Panc1 (cell line): ENCODE data around the gene PDS5B. TPM values are rescaled to one million over a fixed set of nuclear protein-coding genes. Genes with fewer than 3 reads are reported as not detected.

Experiments
- ATAC-seq: fragments of 200-7000 bp; cut with Tn5 transposase; 2 replicates; pipeline ENCODE4 v1.9.1; 2020; ENCODE audit warnings: mild to moderate bottlenecking, moderate library complexity
- BruUV-seq: library from RNA; stranded (reverse); fragments of 400-500 nt; replicated peaks from 2 replicates; lab custom pipeline; 2021; lab: Mats Ljungman, UMichigan
- CTCF ChIA-PET: fragments of 300-600 bp; sonication (Branson Sonifier 250); formaldehyde crosslinking; loops from one replicate; lab custom pipeline; 2022; ENCODE audit warnings: antibody characterized with exemption; lab: Charles Lee
- POLR2A ChIA-PET: fragments of 300-600 bp; sonication (Branson Sonifier 250); formaldehyde crosslinking; loops from one replicate; lab custom pipeline; 2022; ENCODE audit warnings: antibody characterized with exemption; lab: Charles Lee
- DNase-seq: peaks from one replicate; pipeline ENCODE4 v3.0.0-alpha.2; 2010; ENCODE audit warnings: low read depth, low spot score
- H3K27ac ChIP-seq: 2 replicates; pipeline ENCODE4 v1.5.1; 2011; ENCODE audit warnings: mild to moderate bottlenecking, low read length, inconsistent platforms
- H3K27me3 ChIP-seq: fragments of 200-500 bp; sonication (Bioruptor generic); 2 replicates; pipeline ENCODE4 v1.6.0; 2014; ENCODE audit warnings: low read length, inconsistent platforms; ENCODE audit not compliant: control insufficient read depth, insufficient read depth
- H3K36me3 ChIP-seq: fragments of 200-500 bp; sonication (Bioruptor generic); 2 replicates; pipeline ENCODE4 v1.5.1; 2014; ENCODE audit warnings: inconsistent platforms, mild to moderate bottlenecking, low read length, moderate library complexity; ENCODE audit not compliant: control insufficient read depth, insufficient read depth
- H3K4me1 ChIP-seq: 2 replicates; pipeline ENCODE4 v1.5.1; 2011; ENCODE audit warnings: inconsistent platforms, mild to moderate bottlenecking, low read length, moderate library complexity; ENCODE audit not compliant: control insufficient read depth, insufficient read depth
- H3K4me3 ChIP-seq, 2 experiments: 2 replicates each; pipeline ENCODE4 v1.5.1; 2011 to 2012; ENCODE audit warnings: low read depth in 2 of 2, low read length in 2 of 2, mild to moderate bottlenecking in 2 of 2, inconsistent platforms in 1 of 2, moderate library complexity in 1 of 2
- H3K9me3 ChIP-seq: fragments of 200-500 bp; sonication (Bioruptor generic); 2 replicates; pipeline ENCODE4 v1.5.1; 2014; ENCODE audit warnings: low read depth, mild to moderate bottlenecking, inconsistent platforms, low read length, moderate library complexity; ENCODE audit not compliant: control insufficient read depth, insufficient read depth
- POLR2AphosphoS5 ChIP-seq: IDR thresholded peaks from 2 replicates; pipeline ENCODE4 v1.6.1; 2012; ENCODE audit warnings: mild to moderate bottlenecking, low read depth, low read length, moderate library complexity
- SIN3A ChIP-seq: IDR thresholded peaks from 2 replicates; pipeline ENCODE4 v1.6.1; 2012; ENCODE audit warnings: low read depth, mild to moderate bottlenecking, low read length, moderate library complexity, borderline replicate concordance; ENCODE audit not compliant: insufficient read depth
- TCF7L2 ChIP-seq: IDR thresholded peaks from 2 replicates; pipeline ENCODE4 v1.6.1; 2011; ENCODE audit warnings: mild to moderate bottlenecking, low read depth, low read length, inconsistent platforms
- in situ Hi-C: cut with HindIII; loops from 2 replicates; pipeline ENCODE4 v1.10.0; 2016; ENCODE audit warnings: low sequenced_read_pairs, low pct_unique_long_range_greater_than_20kb
- intact Hi-C: fragments of 100-400 bp; cut with micrococcal nuclease; formaldehyde crosslinking; loops from one replicate; pipeline ENCODE4 v1.10.0; 2022; ENCODE audit not compliant: unreplicated experiment
- total RNA-seq: library from RNA; stranded (reverse); gene quantifications from one replicate; pipeline ENCODE4 v1.2.1, GENCODE V29; 2021; ENCODE audit not compliant: unreplicated experiment
- TF ChIP-seq, protein P1 (sequence below), 2 experiments: IDR thresholded peaks; 2 replicates each; pipeline ENCODE4 v1.6.1; 2011 to 2012; ENCODE audit warnings: low read depth in 2 of 2, control low read depth in 1 of 2, low read length in 1 of 2, mild to moderate bottlenecking in 1 of 2, moderate library complexity in 1 of 2; ENCODE audit not compliant: insufficient read depth in 1 of 2
- TF ChIP-seq, protein P2 (sequence below): fragments of 450-650 bp; IDR thresholded peaks from 2 replicates; pipeline ENCODE4 v1.5.1; 2017; ENCODE audit warnings: mild to moderate bottlenecking

PDS5B gene
- total RNA-seq, 1 experiment from 2014 or later, result 33.9 TPM

DNA sequence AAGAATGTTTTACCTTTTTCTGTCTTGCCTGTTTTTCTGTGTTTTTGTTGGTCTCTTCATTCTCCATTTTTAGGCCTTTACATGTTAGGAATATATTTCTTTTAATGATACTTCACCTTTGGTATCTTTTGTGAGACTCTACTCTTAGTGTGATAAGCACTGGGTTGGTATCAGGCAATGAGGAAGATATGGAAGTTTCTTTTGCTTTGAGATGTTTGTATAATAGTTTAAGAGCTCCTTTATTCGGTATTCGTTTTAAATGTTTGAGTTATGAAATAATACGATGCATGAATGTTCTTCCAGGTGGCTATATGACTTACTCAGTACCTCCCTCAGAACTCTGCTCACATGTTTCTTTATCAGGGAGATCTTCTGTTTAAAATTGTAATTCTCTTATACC lies 144.8 kb downstream of the PDS5B start:
- POLR2A ChIA-PET, result no interaction called here
- no TSS peak for BruUV-seq
- Histone ChIP-seq H3K4me1 (no peaks in the 10 kb centered on the region), H3K4me3 (no peak overlapping the region), H3K36me3 (no peaks in the 10 kb centered on the region), H3K27me3 (no peaks in the 10 kb centered on the region), H3K9me3 (no peaks in the 10 kb centered on the region), H3K27ac (no peak overlapping the region)
- in situ Hi-C loops, result no loop called here
- DNase-seq, result no peak
- CTCF ChIA-PET, result no interaction called here
- intact Hi-C loops, result no loop called here
- no peak for ATAC-seq
- TF ChIP-seq TCF7L2 (no peak), POLR2AphosphoS5 (no peak), SIN3A (no peak)
- TF ChIP-seq, protein P1, sequence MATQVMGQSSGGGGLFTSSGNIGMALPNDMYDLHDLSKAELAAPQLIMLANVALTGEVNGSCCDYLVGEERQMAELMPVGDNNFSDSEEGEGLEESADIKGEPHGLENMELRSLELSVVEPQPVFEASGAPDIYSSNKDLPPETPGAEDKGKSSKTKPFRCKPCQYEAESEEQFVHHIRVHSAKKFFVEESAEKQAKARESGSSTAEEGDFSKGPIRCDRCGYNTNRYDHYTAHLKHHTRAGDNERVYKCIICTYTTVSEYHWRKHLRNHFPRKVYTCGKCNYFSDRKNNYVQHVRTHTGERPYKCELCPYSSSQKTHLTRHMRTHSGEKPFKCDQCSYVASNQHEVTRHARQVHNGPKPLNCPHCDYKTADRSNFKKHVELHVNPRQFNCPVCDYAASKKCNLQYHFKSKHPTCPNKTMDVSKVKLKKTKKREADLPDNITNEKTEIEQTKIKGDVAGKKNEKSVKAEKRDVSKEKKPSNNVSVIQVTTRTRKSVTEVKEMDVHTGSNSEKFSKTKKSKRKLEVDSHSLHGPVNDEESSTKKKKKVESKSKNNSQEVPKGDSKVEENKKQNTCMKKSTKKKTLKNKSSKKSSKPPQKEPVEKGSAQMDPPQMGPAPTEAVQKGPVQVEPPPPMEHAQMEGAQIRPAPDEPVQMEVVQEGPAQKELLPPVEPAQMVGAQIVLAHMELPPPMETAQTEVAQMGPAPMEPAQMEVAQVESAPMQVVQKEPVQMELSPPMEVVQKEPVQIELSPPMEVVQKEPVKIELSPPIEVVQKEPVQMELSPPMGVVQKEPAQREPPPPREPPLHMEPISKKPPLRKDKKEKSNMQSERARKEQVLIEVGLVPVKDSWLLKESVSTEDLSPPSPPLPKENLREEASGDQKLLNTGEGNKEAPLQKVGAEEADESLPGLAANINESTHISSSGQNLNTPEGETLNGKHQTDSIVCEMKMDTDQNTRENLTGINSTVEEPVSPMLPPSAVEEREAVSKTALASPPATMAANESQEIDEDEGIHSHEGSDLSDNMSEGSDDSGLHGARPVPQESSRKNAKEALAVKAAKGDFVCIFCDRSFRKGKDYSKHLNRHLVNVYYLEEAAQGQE (IDR thresholded peaks at IDR 0.05; ENCODE audit: insufficient read depth in 1 of 2, low read depth in 2 of 2, low read length in 1 of 2), result no peak
- TF ChIP-seq, protein P2, sequence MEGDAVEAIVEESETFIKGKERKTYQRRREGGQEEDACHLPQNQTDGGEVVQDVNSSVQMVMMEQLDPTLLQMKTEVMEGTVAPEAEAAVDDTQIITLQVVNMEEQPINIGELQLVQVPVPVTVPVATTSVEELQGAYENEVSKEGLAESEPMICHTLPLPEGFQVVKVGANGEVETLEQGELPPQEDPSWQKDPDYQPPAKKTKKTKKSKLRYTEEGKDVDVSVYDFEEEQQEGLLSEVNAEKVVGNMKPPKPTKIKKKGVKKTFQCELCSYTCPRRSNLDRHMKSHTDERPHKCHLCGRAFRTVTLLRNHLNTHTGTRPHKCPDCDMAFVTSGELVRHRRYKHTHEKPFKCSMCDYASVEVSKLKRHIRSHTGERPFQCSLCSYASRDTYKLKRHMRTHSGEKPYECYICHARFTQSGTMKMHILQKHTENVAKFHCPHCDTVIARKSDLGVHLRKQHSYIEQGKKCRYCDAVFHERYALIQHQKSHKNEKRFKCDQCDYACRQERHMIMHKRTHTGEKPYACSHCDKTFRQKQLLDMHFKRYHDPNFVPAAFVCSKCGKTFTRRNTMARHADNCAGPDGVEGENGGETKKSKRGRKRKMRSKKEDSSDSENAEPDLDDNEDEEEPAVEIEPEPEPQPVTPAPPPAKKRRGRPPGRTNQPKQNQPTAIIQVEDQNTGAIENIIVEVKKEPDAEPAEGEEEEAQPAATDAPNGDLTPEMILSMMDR, result no peak

DNA sequence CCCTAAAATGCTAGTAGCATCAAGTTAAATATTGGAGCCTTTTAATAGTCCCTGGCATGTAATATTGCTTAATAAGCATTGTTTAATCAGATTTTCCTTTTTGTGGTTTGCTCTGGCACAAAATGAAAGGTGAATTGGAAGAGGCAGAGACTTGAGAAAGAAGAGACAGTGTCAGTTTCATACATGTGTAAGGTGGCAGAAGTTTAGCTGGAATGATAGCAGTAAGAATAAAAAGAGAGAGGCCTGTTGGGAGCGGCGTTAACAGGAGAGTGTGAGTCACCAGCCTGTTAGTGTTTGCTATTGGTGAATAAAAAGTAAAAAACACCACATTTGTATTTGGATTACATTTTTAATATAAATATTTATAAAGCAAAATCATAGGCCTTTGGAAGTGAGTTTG lies 145.3 kb downstream of the PDS5B start:
- Histone ChIP-seq H3K27ac (no peak overlapping the region), H3K27me3 (no peaks in the 10 kb centered on the region), H3K4me1 (no peaks in the 10 kb centered on the region), H3K36me3 (no peaks in the 10 kb centered on the region), H3K4me3 (no peak overlapping the region), H3K9me3 (no peaks in the 10 kb centered on the region)
- ATAC-seq (no peak), DNase-seq (no peak)
- intact Hi-C loops (no loop called here), in situ Hi-C loops (no loop called here)
- ChIA-PET CTCF (no interaction called here), POLR2A (no interaction called here)
- TF ChIP-seq POLR2AphosphoS5 (no peak), SIN3A (no peak), TCF7L2 (no peak)
- TF ChIP-seq, protein P2, result no peak
- TF ChIP-seq, protein P1 (IDR thresholded peaks at IDR 0.05; ENCODE audit: insufficient read depth in 1 of 2, low read depth in 2 of 2, low read length in 1 of 2), result no peak
- BruUV-seq, result no TSS peak
